Ramos (cell line): ENCODE data around the gene MYL6.

ENCODE experiments used
- in situ Hi-C: fragments of 300-500 bp; cut with MboI; formaldehyde crosslinking; loops from one replicate; pipeline ENCODE4 v1.14.3; 2022; ENCODE audit warnings: low sequenced_read_pairs; ENCODE audit not compliant: unreplicated experiment

Gene MYL6

GRCh38 chr12:56128670-56129205 is 29.4 kb upstream of the MYL6 start:
- in situ Hi-C loops, result loop anchor here (5.0 to 10.0 kb wide), 2 partner anchors 59 to 336 kb away; partner anchors contain the start of genes SMARCC2 and SPRYD4

DNA sequence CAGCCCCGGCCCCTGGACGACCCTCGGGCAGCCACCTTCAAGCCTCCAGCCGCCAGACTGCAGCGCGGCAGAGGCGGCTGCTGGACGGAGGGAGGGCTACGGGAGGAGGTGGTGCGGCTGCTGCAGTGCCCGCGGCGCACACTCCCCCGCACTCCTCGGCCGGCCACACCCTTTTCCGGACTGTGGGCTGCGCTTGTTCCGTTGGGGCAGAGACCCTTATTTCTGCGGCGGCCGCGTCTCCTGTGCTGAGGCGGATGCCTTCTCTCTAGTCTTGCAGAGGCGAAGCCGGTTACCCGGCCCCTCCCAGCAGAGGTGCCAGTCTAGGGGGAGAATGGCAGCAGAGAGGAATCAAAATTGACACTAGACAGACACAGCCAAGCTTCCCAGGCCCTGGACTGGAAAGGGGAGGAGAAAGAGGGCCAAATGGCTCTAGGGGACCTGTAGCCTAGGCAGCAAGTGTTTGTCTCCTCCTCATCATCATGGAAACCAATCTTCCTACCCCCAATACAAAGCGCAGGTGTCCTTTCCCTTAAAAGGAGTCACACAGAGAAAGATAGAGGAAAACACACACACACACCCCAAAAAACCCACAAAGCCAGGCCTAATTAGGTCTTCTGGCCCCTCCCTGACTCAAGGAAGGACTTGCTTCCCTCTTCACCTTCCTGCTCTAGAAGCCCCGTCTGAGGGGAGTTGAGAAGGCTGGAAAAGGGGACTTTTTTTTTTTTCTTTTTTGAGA is 28.8 kb upstream of the MYL6 start:
- in situ Hi-C loops, result loop anchor here (5.0 to 10.0 kb wide), 2 partner anchors 58 to 335 kb away; partner anchors contain the start of genes SMARCC2 and SPRYD4

DNA sequence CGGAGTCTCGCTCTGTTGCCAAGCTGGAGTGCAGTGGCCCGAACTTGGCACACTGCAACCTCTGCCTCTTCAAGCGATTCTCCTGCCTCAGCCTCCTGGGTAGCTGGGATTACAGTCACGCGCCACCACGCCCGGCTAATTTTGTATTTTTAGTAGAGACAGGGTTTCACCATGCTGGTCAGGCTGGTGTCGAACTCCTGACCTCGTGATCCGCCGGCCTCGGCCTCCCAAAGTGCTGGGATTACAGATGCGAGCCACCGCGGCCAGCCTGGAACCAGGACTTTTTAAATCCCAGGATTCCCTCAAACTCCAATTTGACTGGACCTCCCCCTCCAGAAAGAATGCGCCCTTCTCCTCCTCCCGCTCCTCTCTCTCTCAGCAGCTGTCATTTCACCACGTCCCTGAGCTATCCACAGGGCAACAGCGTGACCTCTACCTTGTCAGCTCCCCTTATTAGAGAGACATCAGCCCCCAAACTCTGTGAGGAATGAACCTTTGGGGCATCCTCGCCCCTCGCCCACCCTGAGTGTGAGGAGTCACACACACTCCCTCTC is 28.1 kb upstream of the MYL6 start:
- in situ Hi-C loops, result loop anchor here (5.0 to 10.0 kb wide), 2 partner anchors 57 to 335 kb away; partner anchors contain the start of genes SMARCC2 and SPRYD4

GRCh38 chr12:56130876-56131275 is 27.3 kb upstream of the MYL6 start:
- in situ Hi-C loops, result no loop called here

DNA sequence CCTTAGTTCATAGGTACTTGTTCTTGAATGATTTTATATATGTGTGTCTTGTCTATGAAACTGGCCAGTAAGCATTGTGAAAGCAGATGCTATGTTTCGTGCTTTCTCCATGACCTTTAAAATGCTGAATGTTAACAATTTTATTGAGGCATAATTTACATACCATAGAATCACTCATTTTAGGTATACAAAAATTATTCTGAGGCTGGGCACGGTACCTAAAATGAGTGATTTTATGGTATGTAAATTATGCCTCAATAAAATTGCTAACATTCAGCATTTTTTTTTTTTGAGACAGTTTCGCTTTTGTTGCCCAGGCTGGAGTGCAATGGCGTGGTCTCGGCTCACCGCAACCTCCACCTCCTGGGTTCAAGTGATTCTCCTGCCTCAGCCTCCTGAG is 23.3 kb upstream of the MYL6 start:
- in situ Hi-C loops, result no loop called here

- in situ Hi-C loops, result no loop called here
Observed at GRCh38 chr12:56137853-56138571, 20.1 kb upstream of the MYL6 start.

- in situ Hi-C loops, result no loop called here
Observed at GRCh38 chr12:56141946-56142784, 16.0 kb upstream of the MYL6 start.

GRCh38 chr12:56143217-56143616 is 14.9 kb upstream of the MYL6 start:
- in situ Hi-C loops, result no loop called here

DNA sequence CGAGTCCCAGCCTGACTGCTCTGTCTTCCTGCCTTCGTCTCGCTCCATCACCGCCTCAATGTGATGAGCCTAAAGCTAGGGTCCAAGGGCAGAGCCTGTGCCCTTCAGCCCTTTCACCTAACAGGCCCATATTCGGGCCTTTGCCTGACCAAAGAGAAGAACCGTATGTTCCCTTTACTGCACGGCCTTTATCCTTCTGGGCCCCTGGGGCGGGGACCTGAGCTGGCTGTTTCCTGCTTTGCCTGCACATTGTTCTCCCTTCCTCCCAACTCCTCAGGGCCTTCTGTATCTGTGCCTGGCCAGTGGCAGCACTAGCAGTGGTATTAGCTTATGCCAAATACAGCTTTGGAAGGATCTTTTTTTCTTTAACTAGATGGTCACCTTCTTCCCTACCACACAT is 14.3 kb upstream of the MYL6 start:
- in situ Hi-C loops, result no loop called here

GRCh38 chr12:56145217-56145616 is 12.9 kb upstream of the MYL6 start:
- in situ Hi-C loops, result no loop called here

DNA sequence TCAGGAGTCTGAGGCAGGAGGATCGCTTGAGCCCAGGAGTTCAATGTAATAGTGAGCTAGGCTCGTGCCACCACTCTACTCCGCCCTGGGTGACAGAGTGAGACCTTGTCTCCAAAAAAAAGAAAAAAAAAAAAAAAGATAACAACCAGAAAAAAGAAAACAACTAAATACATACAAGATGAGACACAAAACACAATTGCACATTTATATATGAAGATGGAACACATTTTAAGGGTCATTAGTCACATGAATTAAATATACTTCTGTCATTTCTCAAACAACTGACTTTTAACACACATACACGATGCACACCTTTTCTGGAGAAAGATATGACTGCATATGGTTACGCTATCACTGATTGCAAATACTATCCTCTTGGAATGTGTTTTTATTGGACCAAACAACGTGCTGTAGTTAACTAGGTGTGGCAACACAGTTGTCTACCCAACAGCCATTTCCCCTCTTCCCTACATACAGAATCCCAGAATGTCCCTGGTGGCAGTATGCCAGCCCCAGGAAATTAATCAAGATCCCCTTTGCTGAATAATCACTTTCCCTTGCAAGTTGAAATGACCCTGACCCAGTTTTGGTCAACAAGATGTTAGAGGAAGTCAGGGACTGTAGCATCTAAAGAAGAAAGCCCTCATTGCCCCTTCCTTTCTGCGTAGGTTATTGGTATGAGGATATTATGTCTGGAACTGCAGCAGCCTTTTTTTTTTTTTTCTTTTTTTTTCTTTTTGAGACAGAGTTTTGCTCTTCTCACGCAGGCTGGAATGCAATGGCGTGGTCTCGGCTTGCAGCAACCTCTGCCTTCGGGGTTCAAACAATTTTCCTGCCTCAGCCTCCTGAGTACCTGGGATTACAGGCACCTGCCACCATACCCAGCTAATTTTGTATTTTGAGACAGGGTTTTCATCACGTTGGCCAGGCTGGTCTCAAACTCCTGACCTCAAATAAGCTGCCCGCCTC is 11.4 kb upstream of the MYL6 start:
- in situ Hi-C loops, result no loop called here

DNA sequence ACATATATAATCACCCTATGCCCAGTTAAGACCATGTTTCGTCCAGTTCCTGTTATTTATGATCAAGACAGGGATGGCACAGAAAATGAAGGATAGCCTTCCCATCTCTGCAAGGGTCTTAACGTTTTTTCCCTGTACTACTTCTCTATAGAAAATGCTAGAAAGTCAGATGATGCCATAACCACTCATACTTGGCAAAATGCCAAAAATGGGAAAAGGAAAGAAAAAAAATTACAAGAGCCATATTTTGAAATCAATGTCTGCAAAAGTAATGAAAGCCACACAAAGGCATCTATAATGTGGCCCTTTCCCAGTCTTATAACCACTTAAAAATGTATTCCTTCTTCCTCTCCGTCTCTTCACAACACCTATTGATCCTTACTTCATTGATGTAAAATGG is 7.6 kb upstream of the MYL6 start:
- in situ Hi-C loops, result no loop called here

DNA sequence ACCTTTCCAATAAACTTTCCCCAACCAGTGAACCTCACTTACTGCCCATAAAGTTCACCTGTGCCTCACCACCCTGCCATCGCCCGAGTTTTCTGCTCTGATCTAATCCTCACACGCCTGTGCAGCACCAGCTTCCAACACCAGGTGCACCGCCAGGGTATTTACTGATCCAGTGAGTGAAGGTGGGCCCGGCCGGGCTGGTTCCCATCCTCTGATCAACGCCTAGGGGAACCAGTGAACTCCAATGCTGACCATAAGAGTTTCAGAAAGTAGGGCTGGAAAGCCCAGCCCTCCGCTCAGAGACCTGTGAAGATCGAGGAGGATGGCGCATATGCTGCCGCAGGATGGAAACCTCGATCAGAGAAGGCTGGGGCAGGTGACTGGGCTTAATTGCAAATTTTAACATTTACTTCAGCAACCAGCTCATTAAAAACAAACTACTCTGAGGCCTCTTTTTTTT is 6.5 kb upstream of the MYL6 start:
- in situ Hi-C loops, result no loop called here

GRCh38 chr12:56152132-56152755 is 5.9 kb upstream of the MYL6 start, which contains the start of gene MYL6B:
MYL6B (plus strand) TSS chr12:56152587; CDS start chr12:56153919, 1,332 bp downstream.
- in situ Hi-C loops, result no loop called here

DNA sequence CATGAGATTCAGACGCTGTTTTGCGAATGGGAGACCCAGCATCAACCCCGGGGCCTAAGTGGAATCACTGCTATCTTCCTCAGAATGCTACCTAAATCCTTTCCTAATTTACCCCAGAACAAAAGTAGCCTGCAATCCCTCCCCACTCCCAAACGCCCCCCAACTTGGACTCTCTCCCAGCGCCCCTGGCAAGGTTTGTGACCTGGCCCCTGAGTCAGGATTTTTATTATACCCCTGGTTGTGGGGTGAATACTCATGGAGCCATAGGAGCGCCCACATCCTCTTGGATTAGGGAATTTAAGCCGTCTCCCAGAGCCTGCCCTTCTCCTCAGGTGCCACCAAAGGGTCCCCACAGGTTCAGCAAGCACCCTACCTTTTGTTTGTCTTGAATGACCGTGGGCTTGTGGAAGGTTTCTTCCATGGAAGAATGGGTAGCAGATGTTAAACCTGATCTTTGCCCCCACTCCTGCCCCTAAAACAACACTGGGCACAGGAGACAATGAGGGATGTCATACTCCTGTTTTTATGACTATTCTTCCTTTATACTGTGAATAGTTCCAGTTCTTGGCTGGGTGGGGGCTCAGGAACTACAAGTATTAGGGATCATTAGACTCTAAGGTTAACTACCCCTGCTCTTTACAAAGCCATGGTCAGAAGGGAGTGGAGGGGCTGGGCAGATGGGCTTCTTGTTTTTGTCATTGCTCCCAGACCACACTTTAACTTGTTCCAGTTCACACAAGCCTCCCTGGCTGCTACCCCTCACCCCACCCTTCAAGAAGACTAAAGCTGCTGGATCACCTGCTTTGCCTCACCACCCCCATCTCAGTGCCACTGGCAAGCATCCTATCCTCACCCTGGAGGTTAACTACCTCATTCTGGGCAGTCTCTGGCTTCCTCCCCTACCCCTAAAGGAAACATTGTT is 5.1 kb upstream of the MYL6 start:
- in situ Hi-C loops, result no loop called here

GRCh38 chr12:56153678-56154065 is 4.5 kb upstream of the MYL6 start:
- in situ Hi-C loops, result no loop called here

DNA sequence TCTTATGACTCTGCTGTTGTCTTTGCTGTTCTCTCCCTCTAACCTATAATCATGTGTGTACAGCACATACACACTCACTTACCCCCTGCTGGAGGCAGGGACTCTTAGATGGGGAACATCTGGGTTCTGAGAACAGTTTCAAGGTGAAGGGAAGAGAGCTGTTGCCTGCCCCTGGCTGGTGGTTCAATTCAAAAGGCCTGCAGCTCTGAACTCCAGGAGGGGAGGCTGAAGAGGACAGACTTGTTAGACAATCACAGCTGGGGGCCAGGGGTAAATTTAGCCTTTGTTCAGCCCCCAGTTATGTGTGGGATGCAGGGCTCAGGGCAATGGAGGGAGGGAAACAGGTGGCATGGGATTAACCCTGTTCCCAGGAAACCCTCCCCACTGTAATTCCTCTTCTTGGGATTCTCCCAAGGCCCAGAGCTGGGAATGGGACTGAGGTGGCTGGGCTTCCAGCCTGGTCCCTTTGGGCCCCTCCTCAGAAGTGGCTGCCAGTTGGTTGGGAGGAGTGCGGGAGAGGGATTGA is 3.9 kb upstream of the MYL6 start:
- in situ Hi-C loops, result no loop called here
